Retinal pigment epithelial cell (primary cell): ENCODE results near the gene DCHS1.
"Not testable (repeated sequence)": the region's sequence is repeated elsewhere in the genome, so short reads cannot be mapped to it uniquely, and the experiment has no call there.

Experiments used
- DNase-seq: peaks from one replicate; pipeline ENCODE4 v3.0.0-alpha.2; 2010; ENCODE audit warnings: low read depth
- H3K4me3 ChIP-seq: 2 replicates; pipeline ENCODE4 v1.5.1; 2011; ENCODE audit warnings: mild to moderate bottlenecking, low read length, control low read depth, moderate library complexity
- TF ChIP-seq, protein P1 (sequence below): conservative IDR thresholded peaks from 2 replicates; pipeline ENCODE4 v1.5.1; 2011; ENCODE audit warnings: low read depth, low read length, control low read depth, inconsistent platforms

Gene DCHS1, protein sequence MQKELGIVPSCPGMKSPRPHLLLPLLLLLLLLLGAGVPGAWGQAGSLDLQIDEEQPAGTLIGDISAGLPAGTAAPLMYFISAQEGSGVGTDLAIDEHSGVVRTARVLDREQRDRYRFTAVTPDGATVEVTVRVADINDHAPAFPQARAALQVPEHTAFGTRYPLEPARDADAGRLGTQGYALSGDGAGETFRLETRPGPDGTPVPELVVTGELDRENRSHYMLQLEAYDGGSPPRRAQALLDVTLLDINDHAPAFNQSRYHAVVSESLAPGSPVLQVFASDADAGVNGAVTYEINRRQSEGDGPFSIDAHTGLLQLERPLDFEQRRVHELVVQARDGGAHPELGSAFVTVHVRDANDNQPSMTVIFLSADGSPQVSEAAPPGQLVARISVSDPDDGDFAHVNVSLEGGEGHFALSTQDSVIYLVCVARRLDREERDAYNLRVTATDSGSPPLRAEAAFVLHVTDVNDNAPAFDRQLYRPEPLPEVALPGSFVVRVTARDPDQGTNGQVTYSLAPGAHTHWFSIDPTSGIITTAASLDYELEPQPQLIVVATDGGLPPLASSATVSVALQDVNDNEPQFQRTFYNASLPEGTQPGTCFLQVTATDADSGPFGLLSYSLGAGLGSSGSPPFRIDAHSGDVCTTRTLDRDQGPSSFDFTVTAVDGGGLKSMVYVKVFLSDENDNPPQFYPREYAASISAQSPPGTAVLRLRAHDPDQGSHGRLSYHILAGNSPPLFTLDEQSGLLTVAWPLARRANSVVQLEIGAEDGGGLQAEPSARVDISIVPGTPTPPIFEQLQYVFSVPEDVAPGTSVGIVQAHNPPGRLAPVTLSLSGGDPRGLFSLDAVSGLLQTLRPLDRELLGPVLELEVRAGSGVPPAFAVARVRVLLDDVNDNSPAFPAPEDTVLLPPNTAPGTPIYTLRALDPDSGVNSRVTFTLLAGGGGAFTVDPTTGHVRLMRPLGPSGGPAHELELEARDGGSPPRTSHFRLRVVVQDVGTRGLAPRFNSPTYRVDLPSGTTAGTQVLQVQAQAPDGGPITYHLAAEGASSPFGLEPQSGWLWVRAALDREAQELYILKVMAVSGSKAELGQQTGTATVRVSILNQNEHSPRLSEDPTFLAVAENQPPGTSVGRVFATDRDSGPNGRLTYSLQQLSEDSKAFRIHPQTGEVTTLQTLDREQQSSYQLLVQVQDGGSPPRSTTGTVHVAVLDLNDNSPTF (N-terminal part only)

DNA sequence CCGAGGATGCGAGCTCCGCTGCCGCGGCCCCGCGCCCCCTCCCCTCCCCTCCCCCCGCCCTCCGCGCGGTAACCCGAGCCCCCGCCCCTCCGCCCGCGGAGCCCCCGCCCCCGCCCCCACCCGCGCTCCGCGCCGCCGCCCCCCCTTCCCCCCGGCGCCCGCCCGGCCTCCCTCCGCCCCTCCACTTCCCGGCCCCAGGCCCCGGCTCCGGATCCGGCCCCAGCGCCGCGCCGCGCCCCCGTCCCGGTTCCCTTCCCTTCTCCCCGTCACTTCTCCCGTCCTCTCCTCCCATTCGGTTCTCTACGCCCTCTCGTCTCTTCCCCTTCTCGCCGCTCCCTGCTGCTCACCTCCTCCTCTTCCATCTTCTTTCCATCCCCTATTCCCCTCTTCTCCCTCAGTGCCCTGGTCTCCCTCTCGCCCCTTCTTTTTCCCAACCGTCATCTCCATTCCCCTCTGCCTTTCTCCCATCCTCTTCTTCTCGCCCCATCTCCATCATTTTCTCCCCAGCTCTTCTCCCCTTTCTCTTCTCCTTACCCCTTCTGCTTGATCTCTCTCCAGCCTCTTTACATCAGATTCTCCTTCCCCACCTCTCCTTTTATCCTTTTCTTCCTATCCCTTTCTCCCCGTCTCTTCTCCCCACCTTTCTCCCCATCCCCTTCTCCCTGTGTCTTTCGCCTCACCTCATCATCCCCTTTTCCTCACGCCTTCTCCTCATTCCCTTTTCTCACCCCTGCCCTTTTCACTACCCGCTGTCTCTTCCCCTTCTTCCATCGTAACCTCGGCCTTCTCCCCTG, at the start of gene DCHS1:
TSS of gene DCHS1 (minus strand) at position 20 of the 794 bp plus-strand sequence. CDS start 14,196 bp downstream, outside the sequence.
- DNase-seq = no peak
- TF ChIP-seq, protein P1, sequence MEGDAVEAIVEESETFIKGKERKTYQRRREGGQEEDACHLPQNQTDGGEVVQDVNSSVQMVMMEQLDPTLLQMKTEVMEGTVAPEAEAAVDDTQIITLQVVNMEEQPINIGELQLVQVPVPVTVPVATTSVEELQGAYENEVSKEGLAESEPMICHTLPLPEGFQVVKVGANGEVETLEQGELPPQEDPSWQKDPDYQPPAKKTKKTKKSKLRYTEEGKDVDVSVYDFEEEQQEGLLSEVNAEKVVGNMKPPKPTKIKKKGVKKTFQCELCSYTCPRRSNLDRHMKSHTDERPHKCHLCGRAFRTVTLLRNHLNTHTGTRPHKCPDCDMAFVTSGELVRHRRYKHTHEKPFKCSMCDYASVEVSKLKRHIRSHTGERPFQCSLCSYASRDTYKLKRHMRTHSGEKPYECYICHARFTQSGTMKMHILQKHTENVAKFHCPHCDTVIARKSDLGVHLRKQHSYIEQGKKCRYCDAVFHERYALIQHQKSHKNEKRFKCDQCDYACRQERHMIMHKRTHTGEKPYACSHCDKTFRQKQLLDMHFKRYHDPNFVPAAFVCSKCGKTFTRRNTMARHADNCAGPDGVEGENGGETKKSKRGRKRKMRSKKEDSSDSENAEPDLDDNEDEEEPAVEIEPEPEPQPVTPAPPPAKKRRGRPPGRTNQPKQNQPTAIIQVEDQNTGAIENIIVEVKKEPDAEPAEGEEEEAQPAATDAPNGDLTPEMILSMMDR = no peak
- H3K4me3 ChIP-seq = peak within 1 kb of the TSS; percentile 34

DNA sequence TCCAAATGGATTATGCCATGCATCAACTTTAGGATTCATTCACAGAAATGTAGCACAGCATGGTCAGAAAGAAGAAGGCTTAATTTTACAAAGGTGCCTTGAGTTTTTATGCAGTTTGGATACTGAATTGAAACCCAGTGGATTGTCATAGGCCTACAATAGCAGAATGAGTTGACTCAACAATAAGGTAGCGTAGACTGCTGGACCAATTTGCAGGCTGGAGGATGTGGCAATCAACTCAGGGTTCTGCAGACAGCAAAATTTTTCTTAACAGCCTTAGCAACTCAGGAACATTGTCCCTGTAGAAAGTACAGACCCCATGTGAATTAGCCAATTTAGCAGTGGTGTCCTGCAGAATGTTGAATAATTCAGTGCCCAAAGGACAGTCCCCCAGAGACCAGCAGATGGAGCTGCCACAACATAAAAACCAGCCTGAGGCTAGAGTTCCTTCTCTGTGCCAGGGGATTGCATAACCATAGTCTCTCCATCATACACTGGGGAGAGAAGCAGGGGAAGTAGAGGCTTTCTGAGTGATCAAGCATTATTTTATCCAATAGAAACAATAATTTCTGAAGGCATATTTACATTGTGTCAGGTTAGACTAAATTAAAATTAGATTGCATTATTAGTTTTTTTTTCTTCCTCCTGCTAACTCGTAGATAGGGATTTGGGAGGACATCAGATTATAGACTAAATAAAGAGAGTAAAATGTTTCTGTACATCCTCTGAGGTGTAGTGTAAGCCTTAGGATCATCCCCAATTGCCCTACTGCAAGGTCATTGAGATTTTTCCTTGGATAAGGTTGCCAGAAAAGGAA, 47.8 kb upstream of the DCHS1 start:
- no peak for DNase-seq
- TF ChIP-seq, protein P1 = peak; percentile 80
- no peak overlapping the region for H3K4me3 ChIP-seq

DNA sequence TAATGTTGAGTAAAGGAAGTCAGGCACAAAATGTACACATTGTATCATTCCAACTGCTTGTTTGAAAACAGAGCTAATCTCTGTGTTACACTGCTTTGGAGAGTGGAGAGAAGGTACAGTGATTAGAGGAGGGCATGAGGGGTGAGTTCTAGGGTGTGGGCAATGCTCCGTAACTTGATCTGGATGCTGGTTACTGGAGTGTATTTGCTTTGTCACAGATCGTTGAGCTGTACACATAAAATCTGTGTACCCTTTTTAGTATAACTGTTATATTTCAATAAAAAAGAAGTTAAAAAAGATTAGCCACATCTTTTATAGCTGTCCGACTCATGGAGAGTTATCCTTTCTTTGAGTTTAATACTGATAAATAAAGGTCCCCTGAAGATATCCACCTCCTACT, 46.3 kb upstream of the DCHS1 start:
- DNase-seq = not testable (repeated sequence)

DNA sequence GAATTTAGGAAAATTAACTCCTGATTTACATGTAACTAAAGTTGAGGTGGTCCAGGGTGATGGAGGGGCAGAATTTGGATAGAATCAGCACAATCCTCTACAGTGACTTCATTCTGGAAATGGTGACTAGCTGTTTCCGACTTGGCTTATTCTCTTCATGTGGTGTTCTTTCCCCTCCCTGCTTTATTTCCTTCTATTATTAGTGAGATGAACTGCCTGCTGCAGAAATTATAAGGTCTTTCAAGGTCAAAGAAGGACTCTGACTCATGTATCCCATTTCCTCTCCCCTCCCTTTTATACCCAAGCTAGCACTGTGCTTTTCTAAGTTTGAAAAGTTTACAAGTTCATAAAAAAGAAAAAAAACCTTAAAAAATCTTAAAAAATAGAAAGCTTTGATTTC, 39.8 kb upstream of the DCHS1 start:
- no peak overlapping the region for H3K4me3 ChIP-seq
- DNase-seq = no peak
- TF ChIP-seq, protein P1 = no peak

More for the DNA sequence above, 46.3 kb upstream of the DCHS1 start:
- not testable (repeated sequence) for H3K4me3 ChIP-seq

DNA sequence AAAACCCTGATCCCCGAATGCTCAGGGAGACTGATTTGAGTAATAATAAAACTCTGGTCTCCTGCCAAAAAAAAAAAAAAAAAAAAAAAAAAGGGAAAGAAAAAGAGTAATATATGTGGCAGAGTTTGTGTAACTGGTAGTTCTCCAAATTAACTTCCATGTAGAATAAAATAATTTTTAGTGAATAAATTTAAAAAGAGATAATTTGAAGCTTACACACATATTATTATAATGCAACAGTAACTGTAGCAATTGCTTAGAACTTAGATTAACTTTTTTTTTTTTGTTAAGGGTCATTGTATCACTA, 38.6 kb upstream of the DCHS1 start:
- no peak for DNase-seq
- TF ChIP-seq, protein P1 = no peak
- no peak overlapping the region for H3K4me3 ChIP-seq

DNA sequence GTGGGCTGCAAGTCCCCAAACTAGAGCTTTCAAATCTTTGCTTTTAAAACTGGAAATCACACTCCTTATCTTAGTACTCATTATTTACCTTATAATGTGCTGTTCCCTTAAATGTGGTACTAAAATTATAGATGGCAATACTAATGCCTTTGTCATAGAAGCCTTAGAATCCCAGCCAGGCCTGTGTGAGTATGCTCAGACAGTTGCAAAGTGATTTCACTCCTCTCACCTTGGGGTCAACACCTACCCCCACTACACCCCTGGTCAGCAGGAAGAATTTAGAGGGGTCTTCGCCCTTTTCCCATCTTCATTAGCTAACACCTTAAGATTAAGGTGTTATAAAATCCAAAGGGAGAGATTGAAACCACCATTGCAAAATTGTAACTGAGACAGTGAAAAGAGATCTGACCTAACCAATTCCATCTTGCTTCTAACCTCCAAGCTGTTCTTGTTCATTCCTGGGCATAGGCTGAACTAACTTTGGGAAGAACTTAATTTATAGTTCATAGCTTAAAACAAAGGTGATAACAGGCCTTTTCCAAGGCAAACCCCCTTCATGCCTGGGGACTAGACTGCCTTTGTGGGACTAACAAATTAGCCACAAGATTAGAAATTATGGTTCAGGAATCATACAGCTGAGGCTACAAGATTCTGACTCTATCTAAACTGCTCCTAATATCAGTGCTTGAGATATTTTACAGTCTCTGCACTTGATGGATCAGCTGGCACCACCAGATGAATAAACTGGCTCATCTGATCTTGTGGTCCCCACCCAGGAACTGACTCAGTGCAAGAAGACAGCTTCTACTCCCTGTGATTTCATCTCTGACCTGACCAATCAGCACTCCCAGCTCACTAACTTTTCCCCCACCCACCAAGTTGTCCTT, 38.0 kb upstream of the DCHS1 start:
- peak; percentile 54 for DNase-seq
- no peak overlapping the region for H3K4me3 ChIP-seq
- TF ChIP-seq, protein P1 = no peak
